Stimulated activated CD8-positive, alpha-beta memory T cell treated with anti-CD3 and anti-CD28 coated beads, Interleukin-4, amount 100 ng/mL, for 1 hour (primary cell): ENCODE measurements around the gene PUSL1.

Experiments used
- DNase-seq, 2 donors: peaks; one replicate each; pipeline ENCODE4 v3.0.0-alpha.2; 2020; ENCODE audit warnings: low read depth in 2 of 2, low spot score in 1 of 2

PUSL1 gene, protein sequence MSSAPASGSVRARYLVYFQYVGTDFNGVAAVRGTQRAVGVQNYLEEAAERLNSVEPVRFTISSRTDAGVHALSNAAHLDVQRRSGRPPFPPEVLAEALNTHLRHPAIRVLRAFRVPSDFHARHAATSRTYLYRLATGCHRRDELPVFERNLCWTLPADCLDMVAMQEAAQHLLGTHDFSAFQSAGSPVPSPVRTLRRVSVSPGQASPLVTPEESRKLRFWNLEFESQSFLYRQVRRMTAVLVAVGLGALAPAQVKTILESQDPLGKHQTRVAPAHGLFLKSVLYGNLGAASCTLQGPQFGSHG

DNA sequence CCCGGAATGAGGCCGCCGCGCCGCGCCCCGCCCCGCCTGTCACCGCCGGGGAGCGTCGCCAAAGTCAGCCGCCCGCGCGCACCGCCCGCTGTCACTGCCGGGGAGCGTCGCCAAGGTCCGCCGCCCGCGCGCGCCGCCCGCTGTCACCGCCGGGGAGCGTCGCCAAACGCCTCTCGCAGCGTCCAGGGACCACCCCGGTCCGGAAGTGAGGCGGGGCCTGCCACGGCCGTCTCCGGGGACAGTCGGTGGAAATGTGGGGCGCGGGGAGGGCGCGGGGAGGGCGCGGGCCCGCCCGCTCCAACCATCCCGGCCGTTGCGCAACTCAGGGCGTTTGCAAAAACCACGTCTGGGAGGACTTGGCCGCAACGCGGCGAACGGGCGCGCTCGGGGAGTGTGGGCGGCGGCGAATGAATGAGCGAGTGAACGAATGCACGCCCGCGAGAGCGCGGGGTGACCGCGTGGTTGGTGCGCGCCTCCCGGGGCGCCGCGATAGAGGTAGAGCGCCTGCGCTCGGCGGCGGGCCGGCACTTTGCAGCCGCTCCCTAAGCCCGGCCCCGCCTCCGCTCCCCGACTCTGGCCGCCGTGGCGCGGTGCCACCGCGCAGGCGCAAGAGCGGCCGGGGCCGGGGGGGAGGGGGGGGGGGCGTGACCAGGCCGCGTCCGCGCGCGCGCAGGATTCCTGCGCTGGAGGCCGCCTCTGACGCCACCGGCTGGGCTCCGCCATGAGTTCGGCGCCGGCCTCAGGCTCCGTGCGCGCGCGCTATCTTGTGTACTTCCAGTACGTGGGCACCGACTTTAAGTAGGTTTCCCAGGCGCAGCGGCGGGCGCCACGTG, at the start of gene PUSL1, which contains the start of gene ACAP3:
PUSL1 (plus strand) TSS at position 675 of the 833 bp plus-strand sequence; CDS start at position 722, 47 bp downstream.
ACAP3 (minus strand) TSS at position 8 of the 833 bp plus-strand sequence. CDS start 115 bp downstream, outside the sequence.
- DNase-seq: peak; percentile 59 to 74

DNA sequence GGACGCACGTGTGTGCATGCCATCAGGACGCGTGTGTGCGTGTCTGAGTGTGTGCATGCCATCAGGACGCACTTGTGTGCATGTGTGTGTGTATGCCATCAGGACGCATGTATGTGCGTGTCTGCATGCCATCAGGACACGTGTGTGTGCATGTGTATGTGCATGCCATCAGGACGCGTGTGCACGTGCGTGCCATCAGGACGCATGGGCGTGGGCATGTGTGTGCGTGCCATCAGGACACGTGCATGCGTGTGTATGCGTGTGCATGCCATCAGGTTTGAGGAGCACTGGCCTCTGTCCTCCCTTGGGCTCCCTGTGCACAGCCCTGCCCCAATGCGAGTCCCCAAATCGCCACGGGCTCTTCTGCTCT, 49.3 kb upstream of the PUSL1 start:
- no peak for DNase-seq

DNA sequence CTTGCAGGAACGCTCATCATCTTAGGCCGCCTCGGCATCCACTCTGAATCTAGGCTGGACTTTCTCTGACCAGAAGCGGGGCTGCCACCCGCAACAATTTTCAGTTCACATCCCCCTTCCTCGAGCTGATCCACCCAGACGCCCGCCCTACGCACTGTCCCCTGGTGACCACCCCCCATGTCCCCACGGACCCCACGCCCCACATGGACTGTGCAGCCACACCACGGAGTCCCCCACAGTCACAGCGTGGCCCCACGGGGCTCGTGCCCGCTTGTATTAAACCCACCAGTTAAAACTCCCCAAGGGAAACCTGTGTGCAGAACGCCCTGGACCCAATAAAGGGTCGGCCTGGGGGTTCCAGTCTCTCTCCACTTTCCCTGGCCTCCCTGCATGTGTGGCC, 48.9 kb upstream of the PUSL1 start:
- DNase-seq: no peak

DNA sequence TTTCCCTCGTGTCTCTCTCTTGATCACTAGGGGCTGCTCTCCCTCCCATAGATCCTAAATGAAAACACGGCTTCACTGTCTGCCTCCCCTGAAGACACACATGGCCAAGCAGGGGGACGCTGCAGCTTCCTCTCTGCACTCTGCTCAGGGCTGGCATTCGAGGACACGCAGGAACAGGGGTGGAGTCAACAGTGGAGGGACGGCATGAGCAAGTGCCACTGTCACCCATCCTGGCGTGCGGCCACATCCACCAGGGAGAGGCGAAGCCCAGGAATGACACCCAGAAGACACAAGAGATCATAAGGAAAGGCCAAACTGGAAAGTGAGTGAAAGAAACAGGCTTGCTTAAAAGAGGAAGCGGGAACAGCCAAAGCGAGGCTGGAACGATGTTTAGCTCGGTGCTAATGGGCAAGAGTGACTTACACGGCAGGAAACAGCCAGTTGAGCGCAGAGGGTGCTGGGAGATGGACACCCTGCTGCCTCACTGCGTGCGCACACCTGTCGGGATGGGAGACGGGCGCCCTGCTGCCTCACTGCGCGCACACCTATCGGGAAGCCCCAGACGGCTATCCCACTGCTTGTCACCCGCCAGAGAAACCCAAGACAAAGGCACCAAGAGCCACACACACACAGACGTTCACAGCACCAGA, 48.3 kb upstream of the PUSL1 start:
- DNase-seq: no peak

DNA sequence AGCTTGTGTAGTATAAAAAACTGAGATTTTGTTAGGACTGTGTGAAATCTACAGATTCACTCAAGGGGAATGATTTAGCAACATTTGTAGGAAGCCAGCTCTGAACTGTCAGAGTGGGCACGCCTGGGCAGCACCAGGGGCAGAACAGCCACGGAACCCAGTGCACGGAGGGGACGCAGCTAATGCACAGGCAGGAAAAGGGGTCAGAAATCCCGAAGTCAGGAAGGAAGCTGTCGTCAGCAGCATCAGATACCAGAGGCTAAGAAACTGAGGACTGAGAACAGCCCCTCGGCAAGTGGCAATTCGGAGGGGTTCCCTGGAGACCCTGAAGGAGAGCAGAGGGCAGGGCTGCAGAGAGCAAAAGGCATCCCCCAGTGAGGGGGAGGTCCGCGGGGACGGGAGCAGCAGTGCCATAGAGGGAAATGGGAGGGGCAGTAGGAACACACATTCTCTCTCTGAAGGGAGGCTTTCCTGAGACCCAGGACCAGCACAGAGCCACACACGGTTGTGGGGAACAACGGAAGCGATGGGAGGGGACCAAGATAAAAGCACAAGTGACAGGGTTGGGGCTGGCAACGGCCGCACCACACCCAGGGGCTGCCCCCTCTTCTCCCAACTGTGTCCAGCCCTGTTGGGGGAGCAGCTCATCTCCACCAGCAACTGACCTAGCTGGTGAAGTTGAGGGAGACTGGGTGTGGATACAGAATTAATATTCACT, 47.4 kb upstream of the PUSL1 start:
- no peak for DNase-seq

DNA sequence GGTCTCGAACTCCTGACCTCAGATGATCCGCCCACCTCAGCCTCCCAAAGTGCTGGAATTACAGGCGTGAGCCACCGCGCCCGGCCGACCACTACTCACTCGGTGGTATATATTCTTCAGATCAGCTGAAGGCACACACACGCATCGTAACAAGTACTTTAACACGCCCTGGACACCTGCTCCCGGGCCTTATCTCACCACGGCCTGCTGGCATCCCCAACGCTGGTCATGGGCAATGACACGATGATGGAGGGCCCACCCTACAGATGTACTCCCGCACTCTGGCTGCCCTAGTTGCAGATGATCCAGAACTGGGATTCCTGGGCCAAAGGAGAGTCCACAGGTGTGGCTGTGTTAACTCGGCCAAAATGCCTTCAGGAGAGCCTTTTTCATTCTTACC, 46.3 kb upstream of the PUSL1 start:
- no peak for DNase-seq

DNA sequence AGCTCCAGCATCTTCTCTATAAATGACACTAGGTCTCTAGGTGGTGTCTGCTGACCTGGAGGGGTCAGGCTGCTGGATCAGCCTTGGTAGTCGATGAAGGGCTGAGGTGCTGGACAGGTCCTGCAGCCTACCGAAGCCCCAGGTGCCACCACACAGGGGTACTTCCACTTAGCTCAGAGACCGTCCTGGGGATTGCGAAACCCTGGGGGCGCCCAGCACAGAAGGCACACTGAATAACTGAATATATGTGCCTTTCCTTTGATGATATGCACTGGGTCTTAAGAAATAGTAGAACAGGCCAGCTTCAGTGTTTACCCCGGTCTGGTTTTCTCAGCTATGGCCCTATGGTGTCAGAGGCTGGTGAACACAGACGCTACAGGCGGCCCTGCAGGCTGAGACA, 45.6 kb upstream of the PUSL1 start:
- no peak for DNase-seq

DNA sequence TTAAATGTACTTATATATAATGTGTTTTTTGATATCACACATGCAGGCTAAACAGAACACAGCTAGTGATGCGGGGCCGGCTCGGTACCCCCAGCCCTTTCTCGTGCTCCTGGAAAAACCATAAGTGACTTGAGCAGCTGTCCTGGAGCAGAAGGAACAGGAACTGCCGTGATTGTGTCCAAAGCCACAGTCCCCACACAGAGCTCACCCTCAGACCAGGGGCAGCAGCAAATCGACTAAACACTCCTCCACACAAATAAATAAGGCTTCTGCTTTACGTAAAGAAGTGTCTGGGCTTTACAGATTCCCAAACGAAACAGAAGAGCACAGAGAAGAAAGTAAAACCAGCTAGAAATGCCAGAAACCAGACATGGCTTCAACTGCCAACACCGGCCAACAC, 44.4 kb upstream of the PUSL1 start:
- DNase-seq: no peak

DNA sequence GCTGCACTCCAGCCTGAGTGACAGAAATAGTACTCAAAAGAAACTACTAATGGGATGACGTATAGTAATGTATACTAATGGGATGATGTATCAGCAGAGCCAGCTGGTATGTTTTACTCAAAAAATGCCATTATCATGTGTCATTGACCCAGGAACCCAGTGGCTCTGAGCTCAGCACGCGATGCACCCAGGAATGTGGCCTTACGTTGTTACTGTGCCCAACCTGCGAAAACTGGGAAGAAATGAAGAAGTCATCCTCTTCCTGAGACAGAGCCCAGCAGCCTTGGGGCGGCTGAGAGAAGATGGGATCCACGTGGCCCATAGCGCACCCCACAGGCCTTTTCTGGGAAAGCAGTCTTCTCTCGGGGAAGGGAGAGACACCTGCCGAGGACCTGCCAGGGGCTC, 43.5 kb upstream of the PUSL1 start:
- no peak for DNase-seq

DNA sequence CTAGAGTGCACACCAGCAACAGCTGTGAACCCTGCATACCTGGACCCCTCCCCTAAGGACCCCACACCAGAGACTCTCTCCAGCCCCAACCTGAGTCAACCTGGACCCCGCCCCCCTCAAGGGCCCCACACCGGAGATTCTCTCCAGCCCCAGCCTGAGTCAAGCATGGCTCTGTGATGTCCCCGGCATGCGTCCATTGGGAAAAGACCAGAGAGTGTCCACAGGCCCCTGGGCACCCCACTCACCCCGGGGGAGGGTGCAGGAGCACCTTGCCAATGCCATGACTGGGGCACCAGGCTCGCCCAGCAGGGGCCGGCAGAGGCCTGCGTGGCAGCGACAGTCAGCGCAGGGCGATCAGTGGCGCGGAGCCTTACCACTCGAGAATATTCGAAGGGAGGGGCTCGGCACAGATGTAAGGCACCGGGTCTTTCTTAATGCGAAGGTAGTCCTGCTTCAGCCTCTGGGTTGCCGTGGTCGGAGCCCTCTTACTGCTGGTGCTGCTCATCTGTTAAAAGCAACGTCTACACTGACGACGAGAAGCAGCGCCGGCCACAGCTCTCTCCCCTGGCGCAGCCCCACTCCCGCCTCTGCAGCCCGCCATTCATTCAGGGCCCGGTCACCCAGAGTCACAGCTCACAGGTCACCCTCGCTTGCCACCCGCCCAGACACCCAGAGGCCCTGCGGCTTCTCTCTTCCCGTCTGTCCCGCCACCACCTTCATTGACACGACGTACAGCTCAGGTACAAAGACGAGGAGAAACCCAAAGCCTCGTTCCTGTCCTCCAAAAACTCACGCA, 40.7 kb upstream of the PUSL1 start:
- no peak for DNase-seq

DNA sequence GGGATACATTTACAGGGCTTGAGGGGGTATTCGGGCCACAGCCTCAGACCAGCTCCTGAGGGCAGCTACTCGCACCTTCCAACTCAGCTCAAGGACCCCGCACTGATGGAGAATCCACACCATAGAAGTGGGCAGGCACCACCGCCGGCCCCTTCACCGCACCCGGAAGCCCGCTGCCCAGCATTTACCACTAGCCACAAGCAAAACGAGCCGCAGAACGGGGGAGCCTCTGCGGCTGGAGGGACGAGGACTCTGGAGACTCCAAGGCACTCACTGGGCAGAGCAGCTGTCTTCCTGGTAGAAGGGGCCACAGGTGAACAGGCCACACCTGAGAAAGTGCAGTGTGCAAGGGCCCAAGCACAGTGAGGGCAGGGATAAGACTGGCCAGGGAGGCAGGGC, 40.1 kb upstream of the PUSL1 start:
- no peak for DNase-seq

DNA sequence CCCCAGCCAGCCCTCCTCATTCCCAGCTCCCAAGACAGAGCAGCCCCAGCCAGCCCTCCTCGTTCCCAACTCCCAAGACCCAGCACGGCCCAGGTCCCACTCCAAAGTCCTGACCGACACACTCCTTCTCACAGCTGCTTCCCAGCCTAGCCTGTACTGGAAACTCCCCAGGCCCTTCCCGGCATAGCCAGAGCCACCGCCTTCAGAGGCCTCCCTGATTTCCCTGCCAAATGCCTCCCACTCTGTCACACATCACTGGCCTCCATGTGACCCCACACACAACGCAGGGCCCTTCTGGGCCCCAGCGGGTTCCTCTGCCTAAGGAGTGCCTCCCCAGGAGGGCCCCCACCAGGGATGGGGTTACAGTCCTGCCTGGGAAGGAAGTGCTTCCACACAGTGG, 37.6 kb upstream of the PUSL1 start:
- DNase-seq: no peak

DNA sequence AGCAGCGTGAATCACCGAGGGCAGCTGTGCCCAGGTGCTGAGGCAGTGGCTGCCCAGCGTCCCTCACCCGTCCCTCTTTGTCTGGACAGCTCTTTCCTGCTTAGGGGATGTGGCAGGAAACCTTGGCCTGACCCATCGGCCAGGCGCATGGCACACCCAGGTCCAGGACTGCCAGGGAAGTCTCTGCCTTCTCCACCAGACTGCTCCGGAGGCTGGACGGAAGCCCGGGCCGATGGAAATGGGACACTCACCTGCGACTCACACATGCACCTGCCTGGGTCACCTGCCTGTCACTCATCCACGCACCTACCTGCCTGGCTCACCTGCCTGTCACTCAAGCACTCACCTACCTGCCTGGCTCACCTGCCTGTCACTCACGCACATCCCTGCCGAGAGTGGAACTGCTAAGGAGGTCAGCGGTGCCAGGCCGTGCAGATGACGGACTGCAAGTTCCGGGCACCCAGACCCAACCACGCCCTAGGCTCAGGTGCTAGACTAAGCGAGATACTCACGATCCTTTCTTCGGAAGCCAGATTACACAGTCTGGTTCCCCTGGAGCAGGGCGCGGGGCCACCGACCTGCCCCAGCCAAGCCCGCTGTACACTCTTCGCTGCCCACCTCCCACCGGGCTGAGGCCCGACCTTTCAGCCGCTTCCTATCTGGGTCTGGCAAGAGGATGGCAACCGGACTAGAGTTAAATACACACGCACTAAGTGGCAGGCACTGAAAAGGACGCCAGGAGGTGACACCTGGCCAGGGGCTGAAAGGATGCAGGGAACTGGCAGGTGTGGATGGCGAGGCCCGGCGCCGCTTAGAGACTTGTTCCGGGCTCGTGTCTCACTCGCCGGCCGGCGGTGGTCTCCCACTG, 35.8 kb upstream of the PUSL1 start:
- DNase-seq: no peak

DNA sequence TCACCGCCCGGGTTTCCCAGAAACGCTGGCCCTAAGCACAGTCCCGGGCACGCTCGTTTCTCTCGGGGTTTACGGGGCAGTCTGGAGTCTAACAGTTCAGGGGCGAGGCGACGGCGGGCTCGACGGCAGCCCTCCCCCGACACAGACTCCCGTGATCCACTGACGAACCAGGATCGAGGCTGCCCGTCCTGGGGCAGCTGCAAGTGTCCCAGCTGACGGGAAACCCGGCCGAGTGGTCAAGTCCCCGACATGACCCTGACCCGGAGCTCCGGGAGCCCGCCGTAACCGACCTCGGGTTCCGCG, 35.2 kb upstream of the PUSL1 start:
- DNase-seq: no peak

DNA sequence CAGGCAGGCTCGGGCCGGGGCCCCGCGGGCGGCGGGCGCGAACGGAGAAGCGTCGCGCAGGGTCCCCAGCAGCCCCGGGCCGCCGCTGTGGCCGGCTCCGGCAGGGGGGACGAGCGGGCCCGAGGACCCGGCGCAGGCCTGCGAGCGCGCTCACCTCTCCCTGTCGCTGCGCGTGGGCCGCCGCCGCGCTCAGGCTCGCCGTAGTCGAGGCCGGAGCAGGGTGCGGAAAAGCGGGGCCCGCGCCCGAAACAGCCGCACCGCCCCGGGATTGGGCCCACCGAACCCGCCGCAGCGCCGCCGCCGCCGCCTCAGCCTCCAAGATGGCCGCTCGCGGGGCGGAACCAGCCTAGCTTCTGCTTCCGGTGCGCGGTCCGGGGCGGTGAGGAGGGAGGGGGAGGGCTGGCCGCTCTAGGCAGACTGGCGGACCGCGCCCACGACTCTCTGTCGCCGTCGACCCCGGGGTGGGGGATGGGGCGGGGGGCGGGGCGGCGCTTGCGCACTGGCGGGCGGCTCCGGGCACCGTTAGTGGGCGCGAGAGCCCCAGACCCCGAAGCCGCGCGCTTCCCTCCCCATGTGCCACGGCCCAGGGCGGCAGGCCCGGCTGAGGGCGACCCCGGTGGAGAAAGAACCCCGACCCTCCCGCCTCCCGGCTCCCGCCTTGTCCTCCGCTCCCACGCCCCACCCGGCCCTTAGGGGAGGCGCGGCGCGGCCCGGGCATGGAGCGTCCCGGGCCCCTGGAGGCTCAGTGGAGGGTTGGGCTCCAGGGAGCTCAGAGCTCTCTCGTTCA, 34.7 kb upstream of the PUSL1 start, which contains the start of gene UBE2J2:
UBE2J2 (minus strand) TSS at position 343 of the 787 bp plus-strand sequence. CDS start 5,862 bp downstream, outside the sequence.
- DNase-seq: peak; percentile 87 to 88

DNA sequence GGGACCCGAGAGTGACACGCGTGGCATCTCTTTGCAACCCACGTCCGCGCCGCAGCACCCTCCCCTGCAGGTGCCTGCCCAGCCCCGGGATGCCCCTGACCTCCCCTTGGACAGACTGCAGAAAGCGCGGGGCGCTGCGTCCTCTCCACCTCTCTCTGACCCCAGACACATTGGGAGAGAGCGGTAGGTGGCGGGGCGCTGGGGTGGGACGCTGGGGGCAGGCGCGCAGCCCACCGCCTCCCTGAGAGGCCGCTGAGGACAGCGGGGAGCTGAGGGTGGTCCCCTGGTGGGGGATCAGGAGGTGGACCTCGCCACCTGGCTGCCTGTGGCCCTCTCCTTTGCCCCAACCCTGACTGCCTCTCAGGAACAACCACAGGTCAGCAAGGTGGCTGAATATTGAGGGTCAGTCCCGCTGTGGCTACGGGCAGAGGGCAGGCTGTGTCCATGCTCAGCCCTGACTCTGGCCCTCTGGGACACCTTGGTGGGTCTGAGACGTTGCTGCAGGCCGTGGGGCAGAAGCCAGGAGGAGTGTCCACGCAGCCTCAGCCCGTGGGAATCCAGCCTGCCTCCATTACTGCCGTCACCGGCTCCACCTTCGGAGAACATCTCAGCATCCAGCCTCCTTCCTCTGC, 34.0 kb upstream of the PUSL1 start:
- no peak for DNase-seq

DNA sequence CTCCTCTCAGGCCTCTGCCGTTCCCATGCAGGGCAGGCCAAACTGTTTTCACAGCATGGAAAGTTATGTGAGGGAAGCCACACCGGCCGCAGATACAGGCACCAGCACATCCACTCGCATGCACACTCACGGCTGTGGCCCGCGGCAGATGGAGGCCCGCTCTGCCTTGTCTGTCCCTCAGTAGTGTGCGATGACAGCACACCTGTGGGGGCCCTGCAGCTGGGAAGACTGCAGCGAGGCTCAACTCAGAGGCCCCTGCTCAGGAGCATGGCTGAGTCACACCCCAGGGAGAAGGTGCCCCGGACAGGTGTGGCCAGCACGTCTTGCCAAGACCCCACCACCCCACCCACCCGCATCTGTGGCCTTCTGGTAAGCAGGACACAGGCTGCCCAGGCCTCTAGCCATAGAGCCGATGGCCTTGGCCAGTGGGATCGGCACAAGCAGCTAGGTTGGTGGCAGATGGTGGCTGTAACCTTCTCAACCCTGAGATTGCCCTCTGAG, 33.4 kb upstream of the PUSL1 start:
- no peak for DNase-seq

DNA sequence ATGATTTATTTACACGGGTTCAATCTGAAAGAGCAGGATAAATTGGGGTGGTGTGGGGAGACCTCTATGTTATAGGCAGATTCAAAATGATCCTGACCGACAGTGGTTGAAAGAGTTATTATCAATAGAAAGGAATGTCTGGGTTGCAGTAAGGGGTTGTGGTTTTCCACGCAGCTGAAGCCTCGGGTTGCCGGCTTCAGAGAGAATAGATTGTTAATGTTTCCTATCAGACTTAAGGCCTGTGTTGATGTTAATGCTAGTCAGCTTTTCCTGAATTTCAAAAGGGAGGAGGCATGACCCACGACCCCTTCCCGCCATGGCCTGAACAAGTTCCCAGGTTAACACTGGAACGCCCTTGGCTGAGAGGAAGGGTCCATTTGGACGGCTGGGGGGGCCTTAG, 32.6 kb upstream of the PUSL1 start:
- DNase-seq: no peak
